GM12878 (cell line): ENCODE results near the gene FLAD1. TPM values are rescaled to one million over a fixed set of nuclear protein-coding genes. Genes with fewer than 3 reads are reported as not detected.
A peak's percentile ranks its signal among the peaks of the same experiment; 100 is the strongest.

Experiments used
- ATAC-seq: fragments of 200-7000 bp; cut with Tn5 transposase; 3 replicates; pipeline ENCODE4 v1.9.1; 2020; ENCODE audit warnings: mild to moderate bottlenecking, moderate library complexity
- BruUV-seq: library from RNA; stranded (reverse); fragments of 400-500 nt; replicated peaks from 2 replicates; lab custom pipeline; 2021; lab: Mats Ljungman, UMichigan
- CTCF ChIA-PET: fragments of 300-600 bp; sonication (Branson Sonifier 250); formaldehyde crosslinking; extraction: SDS; loops from one replicate; lab custom pipeline; 2021; ENCODE audit warnings: inconsistent platforms; lab: Yijun Ruan, JAX
- POLR2A ChIA-PET: fragments of 350-600 bp; formaldehyde crosslinking; extraction: SDS; loops from one replicate; lab custom pipeline; 2021; ENCODE audit warnings: inconsistent platforms; lab: Charles Lee
- RAD21 ChIA-PET: fragments of 300-600 bp; sonication (Branson Sonifier 250); formaldehyde crosslinking; loops from one replicate; lab custom pipeline; 2023; ENCODE audit warnings: antibody characterized with exemption; ENCODE audit not compliant: unreplicated experiment; lab: Charles Lee
- SMC1A ChIA-PET: fragments of 300-600 bp; sonication (Branson Sonifier 250); formaldehyde crosslinking; loops from one replicate; lab custom pipeline; 2023; ENCODE audit not compliant: unreplicated experiment, uncharacterized antibody; lab: Charles Lee
- DNase-seq: peaks from one replicate; pipeline ENCODE4 v3.0.0-alpha.2; 2011; ENCODE audit warnings: low read depth, low spot score
- FAIRE-seq: peaks from 3 replicates; lab custom pipeline; 2011; peaks lifted over from hg19 to GRCh38; lab: Jason Lieb, UNC
- H2AFZ ChIP-seq: 2 replicates; pipeline ENCODE4 v1.6.0; 2011; ENCODE audit warnings: low read depth, low read length, control low read depth; ENCODE audit not compliant: control insufficient read depth
- H3K27ac ChIP-seq: 2 replicates; pipeline ENCODE4 v1.5.1; 2011; ENCODE audit warnings: control low read depth; ENCODE audit not compliant: control insufficient read depth, insufficient read depth
- H3K27me3 ChIP-seq, 2 experiments: replicated peaks in 1 of 2; 2 replicates each; pipeline versions ENCODE4 v1.6.0 to v1.6.1; 2011; ENCODE audit warnings: low read length in 1 of 2; ENCODE audit not compliant: control insufficient read depth in 2 of 2, insufficient read depth in 2 of 2
- H3K36me3 ChIP-seq, 2 experiments: 2 replicates each; pipeline ENCODE4 v1.5.1; 2011; ENCODE audit warnings: low read length in 1 of 2; ENCODE audit not compliant: control insufficient read depth in 2 of 2, insufficient read depth in 2 of 2
- H3K4me1 ChIP-seq: 2 replicates; pipeline ENCODE4 v1.6.1; 2011; ENCODE audit warnings: mild to moderate bottlenecking, low read length, moderate library complexity, mixed read lengths; ENCODE audit not compliant: control insufficient read depth, insufficient read depth
- H3K4me2 ChIP-seq: 2 replicates; pipeline ENCODE4 v1.6.0; 2011; ENCODE audit warnings: control low read depth; ENCODE audit not compliant: control insufficient read depth, insufficient read depth
- H3K4me3 ChIP-seq: fragments of 200-600 bp; sonication (generic); 2 replicates; pipeline ENCODE4 v1.5.1; 2016
- H3K79me2 ChIP-seq: 2 replicates; pipeline ENCODE4 v1.6.0; 2011; ENCODE audit warnings: low read length; ENCODE audit not compliant: control insufficient read depth, insufficient read depth
- H3K9ac ChIP-seq: 2 replicates; pipeline ENCODE4 v1.8.0; 2011; ENCODE audit warnings: low read length, control low read depth, mixed read lengths; ENCODE audit not compliant: control insufficient read depth, insufficient read depth
- H3K9me3 ChIP-seq: replicated peaks from 3 replicates; pipeline ENCODE4 v1.5.1; 2011; ENCODE audit warnings: mild to moderate bottlenecking, low read length; ENCODE audit not compliant: control insufficient read depth, insufficient read depth
- H4K20me1 ChIP-seq: 2 replicates; pipeline ENCODE4 v1.6.0; 2011; ENCODE audit not compliant: control insufficient read depth, insufficient read depth
- FOXK2 ChIP-seq: fragments of 450-650 bp; IDR thresholded peaks from 2 replicates; pipeline ENCODE4 v1.6.1; 2017; ENCODE audit warnings: mild to moderate bottlenecking, moderate library complexity
- HDAC6 ChIP-seq: fragments of 200-600 bp; sonication (generic); IDR thresholded peaks from one replicate; pipeline ENCODE4 v1.8.0; 2017; ENCODE audit warnings: antibody characterized with exemption; ENCODE audit not compliant: unreplicated experiment
- NFYB ChIP-seq: IDR thresholded peaks from 2 replicates; pipeline ENCODE4 v1.6.1; 2011; ENCODE audit warnings: low read depth, mild to moderate bottlenecking, low read length, improper control_type of control experiment, moderate library complexity; ENCODE audit not compliant: insufficient read depth
- NR2C2 ChIP-seq: IDR thresholded peaks from 2 replicates; pipeline ENCODE4 v1.6.1; 2011; ENCODE audit warnings: borderline replicate concordance, low read depth; ENCODE audit not compliant: control insufficient read depth, insufficient read length
- RCOR1 ChIP-seq: conservative IDR thresholded peaks from 2 replicates; pipeline ENCODE4 v1.6.1; 2012; ENCODE audit warnings: low read depth, low read length, improper control_type of control experiment
- SMAD1 ChIP-seq: fragments of 450-650 bp; IDR thresholded peaks from 2 replicates; pipeline ENCODE4 v1.6.1; 2018; ENCODE audit warnings: mild to moderate bottlenecking, low read depth; ENCODE audit not compliant: partially characterized antibody
- SMAD5 ChIP-seq: IDR thresholded peaks from 2 replicates; pipeline ENCODE4 v1.6.1; 2016; ENCODE audit warnings: antibody characterized with exemption, low read depth
- ZNF24 ChIP-seq: fragments of 450-650 bp; IDR thresholded peaks from 2 replicates; pipeline ENCODE4 v1.6.1; 2017; ENCODE audit warnings: antibody characterized with exemption, mild to moderate bottlenecking
- WGBS: methylation state at CpG from one replicate; pipeline ENCODE4 v1.1.6; 2016; ENCODE audit warnings: low lambda C conversion rate; ENCODE audit not compliant: insufficient replicate concordance, insufficient coverage; ENCODE audit errors: missing lambda C conversion rate; 5-methylcytosine and 5-hydroxymethylcytosine counted together
- in situ Hi-C: fragments of 300-500 bp; cut with MboI; formaldehyde crosslinking; loops from 9 replicates; pipeline ENCODE4 v1.14.3; 2018; ENCODE audit warnings: mixed read lengths
- intact Hi-C: fragments of 100-400 bp; cut with micrococcal nuclease; formaldehyde crosslinking; loops from one replicate; pipeline ENCODE4 v1.14.2; 2022; ENCODE audit not compliant: unreplicated experiment
- polyA plus RNA-seq, 11 experiments: library from polyadenylated mRNA; depleted of rRNA in 4 of 11; unstranded in 6 of 11; stranded (reverse) in 5 of 11; fragments of >200 nt; fragmentation: Nextera tagmentation in 4 of 11; fragmentation: Illumina TruSeq in 1 of 11; extraction: Ambion mirVana in 4 of 11; extraction: Trizol in 1 of 11; gene quantifications; 1 replicate in 1 of 11; 2 replicates in 10 of 11; pipeline versions ENCODE4 v1.2.1 to v1.2.3, GENCODE V29; 2011 to 2016; ENCODE audit warnings: inconsistent platforms in 2 of 11, missing spikeins in 2 of 11, low read depth in 1 of 11
- total RNA-seq, 4 experiments: library from RNA; depleted of rRNA in 3 of 4; stranded (reverse); fragments of >200 nt in 3 of 4; fragmentation: Illumina TruSeq in 1 of 4; extraction: Trizol in 1 of 4; gene quantifications; 2 replicates each; pipeline versions ENCODE4 v1.2.1 to v1.2.3, GENCODE V29; 2013 to 2021
- TF ChIP-seq, protein P1 (sequence below): IDR thresholded peaks from 2 replicates; pipeline ENCODE4 v1.6.1; 2011; ENCODE audit warnings: low read depth, low read length, improper control_type of control experiment, borderline replicate concordance
- TF ChIP-seq, protein P2 (sequence below): fragments of 450-650 bp; IDR thresholded peaks from 2 replicates; pipeline ENCODE4 v1.6.1; 2016; ENCODE audit warnings: mild to moderate bottlenecking
- TF ChIP-seq, protein P3 (sequence below): IDR thresholded peaks from 2 replicates; pipeline ENCODE4 v1.6.1; 2012; ENCODE audit warnings: improper control_type of control experiment, low read depth, low read length; ENCODE audit not compliant: insufficient replicate concordance

The FLAD1 gene
- total and polyA plus RNA-seq, 10 of the 15 experiments (the other 5 are each of a cell fraction or from before 2014, with no cell fraction given): 22.9 to 93.4 (median 56.6) TPM

DNA sequence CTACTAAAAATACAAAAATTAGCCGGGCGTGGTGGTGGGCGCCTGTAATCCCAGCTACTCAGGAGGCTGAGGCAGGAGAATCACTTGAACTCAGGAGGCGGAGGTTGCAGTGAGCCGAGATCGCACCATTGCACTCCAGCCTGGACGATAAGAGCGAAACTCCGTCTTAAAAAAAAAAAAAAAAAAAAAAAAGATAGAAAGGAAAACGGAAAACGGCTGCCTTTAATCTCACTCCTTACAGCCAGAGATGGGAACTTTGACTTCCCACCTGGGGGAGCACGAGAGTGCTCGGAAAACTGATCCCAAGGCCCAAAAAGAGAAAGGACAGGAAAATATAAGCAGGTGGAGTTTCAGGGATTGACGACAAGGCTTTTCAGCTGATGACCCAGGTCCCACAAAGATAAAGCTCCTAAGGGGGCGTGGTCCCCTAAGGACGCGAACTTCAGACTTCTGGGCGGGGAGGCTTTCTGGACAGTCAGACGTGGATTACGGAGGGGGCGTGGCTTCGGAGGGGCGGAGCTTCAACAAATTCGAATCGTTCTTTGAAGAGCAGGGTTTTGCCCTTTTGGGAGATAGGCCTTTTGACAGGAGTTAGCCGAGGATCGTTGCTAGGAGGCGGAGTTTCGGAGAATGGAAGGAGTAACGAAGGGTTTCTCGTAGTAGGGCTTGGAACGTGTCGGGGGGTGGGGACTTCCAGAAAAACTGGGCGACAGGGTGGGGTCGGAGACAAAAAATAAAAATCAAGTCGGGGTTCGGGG lies 9.6 kb upstream of the FLAD1 start:
- peaks cover 31% of the 10 kb centered on the region for H3K4me1 ChIP-seq
- ChIA-PET POLR2A (interaction anchor here (0.6 to 9.8 kb wide), 15 partner anchors 9 to 1275 kb away, joined by 3 to 140 read pairs (median 5); partner anchors contain the start of genes FLAD1, KCNN3, PBXIP1 and PMVK), RAD21 (interaction anchor here (0.7 to 1.7 kb wide), 18 partner anchors 9 to 112 kb away, joined by 3 to 16 read pairs (median 4); partner anchors contain the start of genes ADAM15, FLAD1, KCNN3 and PBXIP1), SMC1A (interaction anchor here (0.6 to 5.4 kb wide), 15 partner anchors 10 to 414 kb away, joined by 3 to 30 read pairs (median 4); partner anchors contain the start of genes FLAD1, KCNN3 and PBXIP1), CTCF (interaction anchor here (0.6 to 20.6 kb wide), 17 partner anchors 9 to 226 kb away, joined by 3 to 226 read pairs (median 4); partner anchors contain the start of genes FLAD1, LENEP and ZBTB7B)
- intact Hi-C loops: loop anchor here (1.0 to 5.0 kb wide), 2 partner anchors 26 to 89 kb away; partner anchors contain the start of gene EFNA4
- H3K27me3 ChIP-seq: no peaks in the 10 kb centered on the region
- in situ Hi-C loops: no loop called here
- H3K79me2 ChIP-seq: peaks cover 78% of the 10 kb centered on the region
- H2AFZ ChIP-seq: peak overlapping the region; percentile 45
- ATAC-seq (peak; percentile 52), FAIRE-seq (no peak), DNase-seq (peak; percentile 91)
- H3K9ac ChIP-seq: peak overlapping the region; percentile 93
- peaks cover 0 to 10% of the 10 kb centered on the region in 2 experiments; a peak in 2 of 4 replicates for H3K36me3 ChIP-seq
- no TSS peak for BruUV-seq
- peak overlapping the region; percentile 96 for H3K27ac ChIP-seq
- H3K4me3 ChIP-seq: peak overlapping the region; percentile 61
- H3K9me3 ChIP-seq: no peaks in the 10 kb centered on the region
- WGBS: 4% methylated on average over 34 of the region's 37 CpGs
- H3K4me2 ChIP-seq: peak overlapping the region; percentile 88
- H4K20me1 ChIP-seq: no peaks in the 10 kb centered on the region
- TF ChIP-seq, protein P1, sequence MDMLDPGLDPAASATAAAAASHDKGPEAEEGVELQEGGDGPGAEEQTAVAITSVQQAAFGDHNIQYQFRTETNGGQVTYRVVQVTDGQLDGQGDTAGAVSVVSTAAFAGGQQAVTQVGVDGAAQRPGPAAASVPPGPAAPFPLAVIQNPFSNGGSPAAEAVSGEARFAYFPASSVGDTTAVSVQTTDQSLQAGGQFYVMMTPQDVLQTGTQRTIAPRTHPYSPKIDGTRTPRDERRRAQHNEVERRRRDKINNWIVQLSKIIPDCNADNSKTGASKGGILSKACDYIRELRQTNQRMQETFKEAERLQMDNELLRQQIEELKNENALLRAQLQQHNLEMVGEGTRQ: no peak
- TF ChIP-seq FOXK2: no peak
- no peak for TF ChIP-seq HDAC6
- TF ChIP-seq SMAD1: peak; percentile 63
- TF ChIP-seq, protein P2, sequence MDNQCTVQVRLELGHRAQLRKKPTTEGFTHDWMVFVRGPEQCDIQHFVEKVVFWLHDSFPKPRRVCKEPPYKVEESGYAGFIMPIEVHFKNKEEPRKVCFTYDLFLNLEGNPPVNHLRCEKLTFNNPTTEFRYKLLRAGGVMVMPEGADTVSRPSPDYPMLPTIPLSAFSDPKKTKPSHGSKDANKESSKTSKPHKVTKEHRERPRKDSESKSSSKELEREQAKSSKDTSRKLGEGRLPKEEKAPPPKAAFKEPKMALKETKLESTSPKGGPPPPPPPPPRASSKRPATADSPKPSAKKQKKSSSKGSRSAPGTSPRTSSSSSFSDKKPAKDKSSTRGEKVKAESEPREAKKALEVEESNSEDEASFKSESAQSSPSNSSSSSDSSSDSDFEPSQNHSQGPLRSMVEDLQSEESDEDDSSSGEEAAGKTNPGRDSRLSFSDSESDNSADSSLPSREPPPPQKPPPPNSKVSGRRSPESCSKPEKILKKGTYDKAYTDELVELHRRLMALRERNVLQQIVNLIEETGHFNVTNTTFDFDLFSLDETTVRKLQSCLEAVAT: peak; percentile 54; the same call in 1 of the 2 replicates
- no peak for TF ChIP-seq ZNF24
- TF ChIP-seq SMAD5: peak; percentile 59; the same call in 1 of the 2 replicates
- no peak for TF ChIP-seq RCOR1
- no peak for TF ChIP-seq NFYB
- TF ChIP-seq, protein P3, sequence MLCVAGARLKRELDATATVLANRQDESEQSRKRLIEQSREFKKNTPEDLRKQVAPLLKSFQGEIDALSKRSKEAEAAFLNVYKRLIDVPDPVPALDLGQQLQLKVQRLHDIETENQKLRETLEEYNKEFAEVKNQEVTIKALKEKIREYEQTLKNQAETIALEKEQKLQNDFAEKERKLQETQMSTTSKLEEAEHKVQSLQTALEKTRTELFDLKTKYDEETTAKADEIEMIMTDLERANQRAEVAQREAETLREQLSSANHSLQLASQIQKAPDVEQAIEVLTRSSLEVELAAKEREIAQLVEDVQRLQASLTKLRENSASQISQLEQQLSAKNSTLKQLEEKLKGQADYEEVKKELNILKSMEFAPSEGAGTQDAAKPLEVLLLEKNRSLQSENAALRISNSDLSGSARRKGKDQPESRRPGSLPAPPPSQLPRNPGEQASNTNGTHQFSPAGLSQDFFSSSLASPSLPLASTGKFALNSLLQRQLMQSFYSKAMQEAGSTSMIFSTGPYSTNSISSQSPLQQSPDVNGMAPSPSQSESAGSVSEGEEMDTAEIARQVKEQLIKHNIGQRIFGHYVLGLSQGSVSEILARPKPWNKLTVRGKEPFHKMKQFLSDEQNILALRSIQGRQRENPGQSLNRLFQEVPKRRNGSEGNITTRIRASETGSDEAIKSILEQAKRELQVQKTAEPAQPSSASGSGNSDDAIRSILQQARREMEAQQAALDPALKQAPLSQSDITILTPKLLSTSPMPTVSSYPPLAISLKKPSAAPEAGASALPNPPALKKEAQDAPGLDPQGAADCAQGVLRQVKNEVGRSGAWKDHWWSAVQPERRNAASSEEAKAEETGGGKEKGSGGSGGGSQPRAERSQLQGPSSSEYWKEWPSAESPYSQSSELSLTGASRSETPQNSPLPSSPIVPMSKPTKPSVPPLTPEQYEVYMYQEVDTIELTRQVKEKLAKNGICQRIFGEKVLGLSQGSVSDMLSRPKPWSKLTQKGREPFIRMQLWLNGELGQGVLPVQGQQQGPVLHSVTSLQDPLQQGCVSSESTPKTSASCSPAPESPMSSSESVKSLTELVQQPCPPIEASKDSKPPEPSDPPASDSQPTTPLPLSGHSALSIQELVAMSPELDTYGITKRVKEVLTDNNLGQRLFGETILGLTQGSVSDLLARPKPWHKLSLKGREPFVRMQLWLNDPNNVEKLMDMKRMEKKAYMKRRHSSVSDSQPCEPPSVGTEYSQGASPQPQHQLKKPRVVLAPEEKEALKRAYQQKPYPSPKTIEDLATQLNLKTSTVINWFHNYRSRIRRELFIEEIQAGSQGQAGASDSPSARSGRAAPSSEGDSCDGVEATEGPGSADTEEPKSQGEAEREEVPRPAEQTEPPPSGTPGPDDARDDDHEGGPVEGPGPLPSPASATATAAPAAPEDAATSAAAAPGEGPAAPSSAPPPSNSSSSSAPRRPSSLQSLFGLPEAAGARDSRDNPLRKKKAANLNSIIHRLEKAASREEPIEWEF: no peak
- no peak for TF ChIP-seq NR2C2
